Limb (tissue), 2 donors: ENCODE measurements around the gene F9.
"Not testable (repeated sequence)": the region's sequence is repeated elsewhere in the genome, so short reads cannot be mapped to it uniquely, and the experiment has no call there.

Source experiments
- DNase-seq, 2 donors: peaks; one replicate each; pipeline ENCODE4 v3.0.0-alpha.2; 2016; ENCODE audit errors: extremely low spot score in 2 of 2

Gene F9

GRCh38 chrX:139530550-139530949, at the start of gene F9:
Gene F9 (plus strand): TSS chrX:139530739. CDS start chrX:139530765, 26 bp downstream.
- DNase-seq, result no peak

GRCh38 chrX:139483699-139484098, 46.8 kb upstream of the F9 start:
- no peak for DNase-seq

GRCh38 chrX:139484591-139484990, 45.9 kb upstream of the F9 start:
- DNase-seq, result no peak

- DNase-seq, result no peak
Measured at GRCh38 chrX:139495324-139495723, 35.2 kb upstream of the F9 start.

- DNase-seq, result no peak
Measured at GRCh38 chrX:139506333-139506732, 24.2 kb upstream of the F9 start.

GRCh38 chrX:139508099-139508498, 22.4 kb upstream of the F9 start:
- no peak for DNase-seq

GRCh38 chrX:139518475-139518874, 12.1 kb upstream of the F9 start:
- no peak for DNase-seq

GRCh38 chrX:139528829-139529228, 1.7 kb upstream of the F9 start:
- not testable (repeated sequence) for DNase-seq

GRCh38 chrX:139532834-139533233, 2.3 kb downstream of the F9 start:
- DNase-seq, result no peak

GRCh38 chrX:139533444-139533843, 2.9 kb downstream of the F9 start:
- DNase-seq, result no peak

GRCh38 chrX:139538907-139539790, 8.6 kb downstream of the F9 start:
- no peak for DNase-seq

- DNase-seq, result no peak
Measured at GRCh38 chrX:139542652-139543051, 12.1 kb downstream of the F9 start.

- DNase-seq, result no peak
Measured at GRCh38 chrX:139543920-139544319, 13.4 kb downstream of the F9 start.

GRCh38 chrX:139544591-139544990, 14.1 kb downstream of the F9 start:
- DNase-seq, result no peak

- DNase-seq, result no peak
Measured at GRCh38 chrX:139554376-139554775, 23.8 kb downstream of the F9 start.

- DNase-seq, result no peak
Measured at GRCh38 chrX:139554991-139555675, 24.6 kb downstream of the F9 start.

GRCh38 chrX:139559383-139560042, 29.0 kb downstream of the F9 start:
- peak; percentile 35 to 41 for DNase-seq

- no peak for DNase-seq
Measured at GRCh38 chrX:139560221-139560620, 29.7 kb downstream of the F9 start.

GRCh38 chrX:139563251-139563650, 32.7 kb downstream of the F9 start:
- DNase-seq, result no peak

GRCh38 chrX:139566981-139567380, 36.4 kb downstream of the F9 start:
- no peak for DNase-seq

GRCh38 chrX:139581068-139581467, 50.5 kb downstream of the F9 start:
- DNase-seq, result no peak

- DNase-seq, result no peak
Measured at GRCh38 chrX:139585613-139586012, 55.1 kb downstream of the F9 start.
